ENCODE results near the gene PLXNB3. TPM values are rescaled to one million over a fixed set of nuclear protein-coding genes. Genes with fewer than 3 reads are reported as not detected.

Gene PLXNB3
- total RNA-seq, 1 donor from 2014 or later = 34.8 TPM

- no peak for TF ChIP-seq CTCF (IDR thresholded peaks at IDR 0.05)
- peaks cover 15% of the 10 kb centered on the region for H3K4me1 Mint-ChIP-seq (ENCODE audit: low read depth)
- no peaks in the 10 kb centered on the region for H3K27me3 Mint-ChIP-seq (ENCODE audit: low read depth)
- peaks cover 16% of the 10 kb centered on the region for H3K36me3 Mint-ChIP-seq (ENCODE audit: low read depth)
- DNase-seq (ENCODE audit: low spot score) = no peak
- no peak overlapping the region for H3K4me3 Mint-ChIP-seq (ENCODE audit: unreplicated experiment)
- H3K27ac Mint-ChIP-seq (ENCODE audit: unreplicated experiment) = no peak overlapping the region
- peaks cover 20% of the 10 kb centered on the region for H3K9me3 Mint-ChIP-seq (ENCODE audit: low read depth)
Measured at GRCh38 chrX:153731117-153731844, 32.8 kb upstream of the PLXNB3 start.

- DNase-seq (ENCODE audit: low spot score) = no peak
- Mint-ChIP-seq H3K4me1 (ENCODE audit: low read depth) (peaks cover 11% of the 10 kb centered on the region), H3K9me3 (ENCODE audit: low read depth) (peaks cover 20% of the 10 kb centered on the region)
Measured at GRCh38 chrX:153731845-153732215, 32.2 kb upstream of the PLXNB3 start.

DNA sequence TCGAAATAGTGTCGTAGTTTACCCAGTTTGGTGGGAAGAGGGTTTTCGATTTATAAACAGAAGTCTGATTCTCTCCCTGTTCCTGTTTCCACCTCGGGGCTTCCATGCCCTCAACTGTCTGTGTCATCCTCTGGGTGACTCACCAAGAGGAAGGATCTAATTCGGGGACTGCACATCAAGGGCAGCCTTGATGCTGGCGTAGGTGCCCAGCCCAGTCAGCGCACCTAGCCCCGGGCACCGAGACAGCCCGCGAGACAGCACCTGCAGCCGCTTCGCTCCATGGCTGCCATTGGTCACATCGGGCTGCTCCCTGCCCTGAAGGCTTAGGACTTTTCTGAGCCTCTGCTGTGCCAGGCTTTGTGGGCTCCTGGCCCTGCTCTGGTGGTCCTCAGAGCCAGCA lies 31.6 kb upstream of the PLXNB3 start:
- no peak overlapping the region for H3K4me3 Mint-ChIP-seq (ENCODE audit: unreplicated experiment)
- H3K36me3 Mint-ChIP-seq (ENCODE audit: low read depth) = peaks cover 19% of the 10 kb centered on the region
- H3K9me3 Mint-ChIP-seq (ENCODE audit: low read depth) = peaks cover 20% of the 10 kb centered on the region
- no peak for DNase-seq (ENCODE audit: low spot score)
- no peak for TF ChIP-seq CTCF (IDR thresholded peaks at IDR 0.05)
- no peak overlapping the region for H3K27ac Mint-ChIP-seq (ENCODE audit: unreplicated experiment)
- H3K27me3 Mint-ChIP-seq (ENCODE audit: low read depth) = no peaks in the 10 kb centered on the region
- H3K4me1 Mint-ChIP-seq (ENCODE audit: low read depth) = peaks cover 6% of the 10 kb centered on the region

More at GRCh38 chrX:153731845-153732215, 32.2 kb upstream of the PLXNB3 start:
- Mint-ChIP-seq H3K27ac (ENCODE audit: unreplicated experiment) (no peak overlapping the region), H3K4me3 (ENCODE audit: unreplicated experiment) (no peak overlapping the region), H3K27me3 (ENCODE audit: low read depth) (no peaks in the 10 kb centered on the region), H3K36me3 (ENCODE audit: low read depth) (peaks cover 19% of the 10 kb centered on the region)
- no peak for TF ChIP-seq CTCF (IDR thresholded peaks at IDR 0.05)

DNA sequence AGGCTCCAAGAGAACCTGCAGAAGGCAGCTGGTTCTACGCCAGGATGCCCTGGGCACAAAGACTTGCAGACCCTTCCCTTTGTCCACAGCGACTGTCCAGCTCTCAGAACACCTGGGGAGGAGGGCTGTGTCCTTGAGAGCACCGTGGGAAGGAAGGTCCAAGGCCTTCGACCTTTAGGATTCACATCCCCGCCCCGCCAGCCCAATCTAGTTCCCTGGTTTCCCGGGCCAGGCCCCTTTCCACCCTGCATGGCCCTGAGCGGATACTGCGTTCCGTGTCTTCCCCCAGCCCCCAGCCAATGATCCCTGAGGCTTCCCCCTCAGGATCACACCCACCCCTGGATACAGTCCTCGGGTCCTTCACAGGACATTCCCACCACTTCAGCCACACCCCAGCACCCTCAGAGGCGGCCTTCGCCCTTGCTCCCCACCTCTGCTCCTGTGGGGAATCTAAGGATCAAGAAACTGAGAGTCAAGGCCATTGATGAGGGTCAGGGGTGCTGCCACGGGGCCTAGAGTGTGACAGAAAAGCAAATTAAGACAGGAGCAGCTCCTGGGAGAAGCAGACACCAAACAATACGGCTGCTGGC lies 30.3 kb upstream of the PLXNB3 start:
- Mint-ChIP-seq H3K36me3 (ENCODE audit: low read depth) (peaks cover 19% of the 10 kb centered on the region), H3K27ac (ENCODE audit: unreplicated experiment) (no peak overlapping the region), H3K4me3 (ENCODE audit: unreplicated experiment) (no peak overlapping the region), H3K27me3 (ENCODE audit: low read depth) (no peaks in the 10 kb centered on the region), H3K4me1 (ENCODE audit: low read depth) (no peaks in the 10 kb centered on the region), H3K9me3 (ENCODE audit: low read depth) (peaks cover 20% of the 10 kb centered on the region)
- DNase-seq (ENCODE audit: low spot score) = no peak
- no peak for TF ChIP-seq CTCF (IDR thresholded peaks at IDR 0.05)

DNA sequence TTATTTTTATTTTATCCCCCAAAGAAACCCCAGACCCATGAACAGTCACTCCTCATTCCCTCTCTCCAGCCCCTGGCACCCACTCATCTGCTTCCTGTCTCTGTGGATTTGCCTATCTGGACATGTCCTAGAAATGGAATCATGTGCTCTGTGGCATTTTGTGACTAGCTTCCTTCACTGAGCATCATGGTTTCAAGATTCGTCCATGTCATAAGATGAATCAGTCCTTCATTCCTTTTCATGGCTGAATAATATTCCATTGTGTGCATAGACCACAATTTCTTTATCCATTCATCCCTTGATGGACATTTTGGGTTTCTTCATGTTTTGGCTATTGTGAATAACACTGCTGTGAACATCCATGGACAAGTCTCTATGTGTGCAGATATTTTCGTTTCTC lies 29.2 kb upstream of the PLXNB3 start:
- H3K27me3 Mint-ChIP-seq (ENCODE audit: low read depth) = no peaks in the 10 kb centered on the region
- no peak overlapping the region for H3K4me3 Mint-ChIP-seq (ENCODE audit: unreplicated experiment)
- no peak for DNase-seq (ENCODE audit: low spot score)
- peaks cover 15% of the 10 kb centered on the region for H3K36me3 Mint-ChIP-seq (ENCODE audit: low read depth)
- no peak overlapping the region for H3K27ac Mint-ChIP-seq (ENCODE audit: unreplicated experiment)
- H3K4me1 Mint-ChIP-seq (ENCODE audit: low read depth) = no peaks in the 10 kb centered on the region
- peaks cover 20% of the 10 kb centered on the region for H3K9me3 Mint-ChIP-seq (ENCODE audit: low read depth)
- TF ChIP-seq CTCF (IDR thresholded peaks at IDR 0.05) = no peak
